ENCODE data around the gene RCOR2.
"Not testable (repeated sequence)": the region's sequence is repeated elsewhere in the genome, so short reads cannot be mapped to it uniquely, and the experiment has no call there.

RCOR2 gene

DNA sequence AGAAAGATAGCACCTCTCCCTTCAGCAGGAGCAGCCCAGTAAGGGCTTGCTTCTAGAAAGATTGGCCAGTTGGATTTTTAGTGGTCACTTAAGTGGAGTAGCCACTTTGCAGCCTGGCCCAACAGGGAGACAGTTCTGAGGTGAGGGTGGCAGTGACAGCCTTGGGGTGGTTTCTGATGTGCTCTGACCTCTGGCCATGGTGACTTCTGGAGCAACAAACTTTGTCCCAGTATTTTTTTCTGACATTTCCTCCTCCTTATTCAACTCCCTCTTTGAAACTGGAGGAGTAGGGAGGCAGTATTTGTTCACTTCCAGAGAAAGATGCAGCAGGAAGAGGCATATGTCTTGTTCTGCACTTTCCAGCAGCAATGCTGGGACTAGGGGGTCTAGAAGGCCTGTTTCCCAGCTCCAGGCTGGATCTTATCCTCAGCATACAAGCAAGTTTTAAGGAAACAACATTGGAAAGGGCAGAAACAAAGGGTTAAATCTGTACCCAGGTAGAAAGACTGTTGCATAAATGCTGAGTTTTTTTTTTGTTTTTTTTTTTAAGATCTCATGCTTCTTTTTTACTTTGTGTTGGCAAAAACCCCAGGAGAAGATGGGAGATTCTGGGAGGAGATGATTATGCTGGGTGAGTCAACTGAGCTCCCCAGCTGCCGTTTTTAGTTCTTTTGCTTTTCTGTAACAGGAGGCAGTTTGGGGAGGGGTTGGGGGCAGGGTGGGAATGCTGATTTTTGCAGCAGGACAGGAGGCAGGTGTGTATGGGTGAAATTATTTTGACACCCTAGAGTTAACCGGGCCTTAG, 37.2 kb downstream of the RCOR2 start:
- in situ Hi-C loops (cut with MboI; ENCODE audit: low sequenced_read_pairs), result no loop called here

DNA sequence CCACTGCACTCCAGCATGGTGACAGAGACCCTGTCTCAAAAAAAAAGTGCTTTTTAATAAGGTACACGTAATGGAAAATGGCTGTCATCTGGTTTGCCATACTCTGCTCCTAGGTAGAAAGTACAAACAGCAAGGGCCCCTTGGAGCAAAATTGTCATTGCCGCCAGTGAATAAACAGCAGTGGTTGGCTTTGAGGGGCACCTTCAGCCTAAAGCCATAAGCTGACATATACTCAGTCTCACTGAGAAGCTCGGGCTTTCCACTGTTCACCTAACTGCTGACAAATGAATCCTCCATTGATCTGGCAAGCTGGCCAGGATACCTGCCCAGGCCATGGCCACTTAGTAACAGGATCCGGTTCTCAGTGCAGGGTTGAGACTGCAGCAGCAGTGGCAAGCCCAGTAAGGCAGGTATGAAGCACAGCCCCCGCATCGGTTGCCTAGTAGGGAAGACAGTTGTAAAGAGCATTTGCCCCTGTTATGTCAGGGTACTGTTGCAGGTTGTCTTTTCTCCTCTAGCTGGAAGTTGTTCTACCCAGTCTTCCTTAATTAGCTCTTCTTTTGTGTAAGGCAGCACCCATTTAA, 39.2 kb downstream of the RCOR2 start:
- in situ Hi-C loops (cut with MboI; ENCODE audit: low sequenced_read_pairs), result no loop called here

- in situ Hi-C loops (cut with MboI; ENCODE audit: low sequenced_read_pairs), result no loop called here
Measured at GRCh38 chr11:63876616-63877015, 40.3 kb downstream of the RCOR2 start.

GRCh38 chr11:63875506-63876065, 41.4 kb downstream of the RCOR2 start:
- in situ Hi-C loops (cut with MboI; ENCODE audit: low sequenced_read_pairs), result no loop called here

GRCh38 chr11:63874511-63874910, 42.5 kb downstream of the RCOR2 start:
- in situ Hi-C loops (cut with MboI; ENCODE audit: low sequenced_read_pairs), result no loop called here

GRCh38 chr11:63873311-63873710, 43.7 kb downstream of the RCOR2 start:
- in situ Hi-C loops (cut with MboI; ENCODE audit: low sequenced_read_pairs), result no loop called here

GRCh38 chr11:63872800-63873197, 44.2 kb downstream of the RCOR2 start:
- in situ Hi-C loops (cut with MboI; ENCODE audit: low sequenced_read_pairs), result no loop called here

- in situ Hi-C loops (cut with MboI; ENCODE audit: low sequenced_read_pairs), result no loop called here
Measured at GRCh38 chr11:63871962-63872799, 44.8 kb downstream of the RCOR2 start.

DNA sequence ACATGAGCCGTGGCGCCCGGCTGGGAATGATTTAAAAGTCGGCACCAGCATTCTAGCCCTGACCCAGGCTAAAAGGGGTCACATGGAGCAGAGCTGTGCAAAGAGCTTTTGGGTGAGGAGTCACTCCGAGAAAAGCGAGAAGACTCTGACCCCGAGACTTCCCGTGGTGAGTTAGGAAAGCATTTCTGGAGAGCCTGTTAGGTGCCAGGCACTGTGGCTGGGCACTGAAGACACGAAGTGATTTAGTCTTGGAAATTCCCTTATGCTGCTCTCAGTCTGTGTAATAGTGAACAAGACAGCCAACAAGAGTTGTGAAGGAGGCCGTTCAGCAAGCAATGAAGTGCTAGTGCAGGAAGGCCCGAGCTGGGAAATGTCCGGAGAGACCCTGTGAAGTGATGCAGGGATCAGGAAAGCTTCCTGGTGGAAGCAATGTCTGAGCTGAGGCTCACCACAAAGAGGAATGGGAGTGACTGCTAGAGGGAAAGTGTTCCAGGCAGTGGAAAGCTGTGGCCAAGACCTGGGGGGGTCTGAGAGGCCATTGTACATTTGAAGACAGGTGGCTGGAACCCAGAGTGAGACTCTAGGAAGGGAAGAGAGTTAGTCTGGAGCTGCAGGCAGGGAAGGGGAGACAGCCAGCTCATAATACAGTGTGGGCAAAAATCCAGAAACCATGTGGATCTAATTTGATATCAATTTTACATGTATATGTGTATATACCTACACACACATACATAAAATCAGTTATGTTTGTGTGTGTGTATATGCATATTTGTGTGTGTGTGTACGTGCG, 46.4 kb downstream of the RCOR2 start:
- in situ Hi-C loops (cut with MboI; ENCODE audit: low sequenced_read_pairs), result no loop called here

GRCh38 chr11:63869683-63870082, 47.3 kb downstream of the RCOR2 start:
- in situ Hi-C loops (cut with MboI; ENCODE audit: low sequenced_read_pairs), result no loop called here

DNA sequence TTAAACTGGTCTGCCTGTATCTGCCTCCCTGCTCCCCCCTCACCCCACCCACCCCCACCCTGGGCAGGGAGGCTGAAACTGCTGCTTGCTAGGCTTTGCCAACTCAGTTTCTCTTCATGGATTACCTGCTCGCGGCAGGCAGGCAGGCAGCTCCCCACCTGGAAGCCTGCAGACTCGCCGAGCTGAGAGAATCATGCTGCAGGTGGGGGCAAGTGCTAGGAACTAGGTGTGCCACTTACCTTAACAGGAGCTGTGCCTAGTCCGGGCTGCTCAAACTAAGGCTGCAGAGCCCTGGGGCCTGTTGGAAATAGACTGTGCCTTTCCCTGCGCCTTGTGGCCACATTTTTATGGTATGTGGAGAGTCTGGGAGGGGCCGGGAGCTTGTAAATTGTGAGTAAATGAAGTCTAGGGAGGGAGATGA, 47.8 kb downstream of the RCOR2 start:
- in situ Hi-C loops (cut with MboI; ENCODE audit: low sequenced_read_pairs), result no loop called here

GRCh38 chr11:63868399-63869064, 48.4 kb downstream of the RCOR2 start:
- in situ Hi-C loops (cut with MboI; ENCODE audit: low sequenced_read_pairs), result no loop called here

DNA sequence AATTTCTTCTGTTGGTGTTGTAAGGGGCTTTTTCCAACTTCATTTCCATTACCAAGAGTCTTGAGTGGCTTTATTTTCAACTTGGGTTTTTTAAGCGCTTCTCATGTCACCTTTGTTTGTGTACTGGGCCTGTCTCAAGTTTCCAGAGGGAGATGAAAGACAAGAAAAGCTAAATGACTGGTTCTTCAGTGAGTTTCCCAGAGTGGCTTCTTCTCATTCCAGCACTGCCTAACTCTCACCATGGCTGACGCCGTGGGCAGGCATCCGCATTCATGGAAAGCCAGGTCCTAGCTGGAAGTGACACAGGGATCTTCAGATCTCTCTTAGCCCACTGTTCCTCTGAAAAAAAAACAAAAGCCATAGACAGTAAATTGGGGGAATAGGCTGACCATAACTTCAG, 49.5 kb downstream of the RCOR2 start:
- in situ Hi-C loops (cut with MboI; ENCODE audit: low sequenced_read_pairs), result no loop called here

- in situ Hi-C loops (cut with MboI; ENCODE audit: low sequenced_read_pairs), result no loop called here
Measured at GRCh38 chr11:63866211-63866610, 50.8 kb downstream of the RCOR2 start.

- in situ Hi-C loops (cut with MboI; ENCODE audit: low sequenced_read_pairs), result not testable (repeated sequence)
Measured at GRCh38 chr11:63863620-63864019, 53.3 kb downstream of the RCOR2 start.

DNA sequence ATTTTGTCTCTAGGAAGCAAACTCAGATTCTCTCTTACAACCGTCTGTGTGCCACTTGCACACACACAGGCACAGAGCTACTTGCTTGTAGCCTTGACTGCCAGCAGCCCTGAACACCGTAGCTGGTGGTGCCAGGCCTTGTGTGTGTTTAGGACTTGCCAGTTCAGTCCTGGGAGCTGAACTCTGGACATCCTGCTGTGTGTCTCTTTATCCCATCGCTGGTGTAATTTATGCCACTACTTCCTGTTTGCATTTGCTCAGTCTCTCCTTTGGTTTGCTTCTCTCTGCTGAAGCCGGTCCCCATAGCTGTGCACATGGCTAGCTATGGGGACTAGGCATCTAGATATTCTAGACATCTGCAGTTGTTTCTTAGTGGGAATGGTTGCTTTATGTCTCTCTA, 54.0 kb downstream of the RCOR2 start:
- in situ Hi-C loops (cut with MboI; ENCODE audit: low sequenced_read_pairs), result no loop called here

Measured in HL-60/S4 treated with phorbol 12-myristate 13-acetate at 8.2 ng/mL for 4 days and 3 days (cell line).